HG02623 (cell line): Measurements from ENCODE around the gene KPTN.

Experiments used
- ATAC-seq: cut with Tn5 transposase; IDR thresholded peaks from one replicate; pipeline ENCODE4 v1.9.1; 2021; ENCODE audit warnings: moderate library complexity; ENCODE audit not compliant: unreplicated experiment

Gene KPTN

GRCh38 chr19:47483800-47484690 is at the start of gene KPTN:
KPTN (minus strand) TSS chr19:47484219; CDS start chr19:47484160, 59 bp downstream.
- peak; percentile 72 for ATAC-seq

- ATAC-seq = no peak
Observed at GRCh38 chr19:47531640-47532387, 47.8 kb upstream of the KPTN start.

- no peak for ATAC-seq
Observed at GRCh38 chr19:47529018-47529742, 45.2 kb upstream of the KPTN start.

- ATAC-seq = no peak
Observed at GRCh38 chr19:47526798-47527197, 42.8 kb upstream of the KPTN start.

GRCh38 chr19:47523473-47523872 is 39.5 kb upstream of the KPTN start:
- no peak for ATAC-seq

GRCh38 chr19:47521473-47522180 is 37.6 kb upstream of the KPTN start:
- ATAC-seq = no peak

- no peak for ATAC-seq
Observed at GRCh38 chr19:47520839-47521238, 36.8 kb upstream of the KPTN start.

- no peak for ATAC-seq
Observed at GRCh38 chr19:47520343-47520806, 36.4 kb upstream of the KPTN start.

GRCh38 chr19:47518854-47519253 is 34.8 kb upstream of the KPTN start:
- no peak for ATAC-seq

GRCh38 chr19:47518139-47518538 is 34.1 kb upstream of the KPTN start:
- no peak for ATAC-seq

GRCh38 chr19:47514869-47515588 is 31.0 kb upstream of the KPTN start, which contains the start of gene NAPA:
NAPA (minus strand) TSS chr19:47515063; CDS start chr19:47514940, 123 bp downstream.
- ATAC-seq = peak; percentile 80

GRCh38 chr19:47514151-47514868 is 30.3 kb upstream of the KPTN start:
- no peak for ATAC-seq

- ATAC-seq = no peak
Observed at GRCh38 chr19:47512948-47513319, 28.9 kb upstream of the KPTN start.

- no peak for ATAC-seq
Observed at GRCh38 chr19:47512183-47512947, 28.3 kb upstream of the KPTN start.

GRCh38 chr19:47511681-47512080 is 27.7 kb upstream of the KPTN start:
- no peak for ATAC-seq

- no peak for ATAC-seq
Observed at GRCh38 chr19:47511128-47511517, 27.1 kb upstream of the KPTN start.

GRCh38 chr19:47510516-47511127 is 26.6 kb upstream of the KPTN start:
- ATAC-seq = no peak

GRCh38 chr19:47509973-47510372 is 26.0 kb upstream of the KPTN start:
- no peak for ATAC-seq
